Anterior cingulate cortex (tissue), 58 donors: Measurements from ENCODE around the gene CCZ1B.
A peak's percentile ranks its signal among the peaks of the same experiment; 100 is the strongest.
"Not testable (repeated sequence)": the region's sequence is repeated elsewhere in the genome, so short reads cannot be mapped to it uniquely, and the experiment has no call there.

Experiments used
- DNase-seq, 58 donors: peaks; one replicate each; lab custom pipeline; 2025; lab: John Stamatoyannopoulos, UW

CCZ1B gene

DNA sequence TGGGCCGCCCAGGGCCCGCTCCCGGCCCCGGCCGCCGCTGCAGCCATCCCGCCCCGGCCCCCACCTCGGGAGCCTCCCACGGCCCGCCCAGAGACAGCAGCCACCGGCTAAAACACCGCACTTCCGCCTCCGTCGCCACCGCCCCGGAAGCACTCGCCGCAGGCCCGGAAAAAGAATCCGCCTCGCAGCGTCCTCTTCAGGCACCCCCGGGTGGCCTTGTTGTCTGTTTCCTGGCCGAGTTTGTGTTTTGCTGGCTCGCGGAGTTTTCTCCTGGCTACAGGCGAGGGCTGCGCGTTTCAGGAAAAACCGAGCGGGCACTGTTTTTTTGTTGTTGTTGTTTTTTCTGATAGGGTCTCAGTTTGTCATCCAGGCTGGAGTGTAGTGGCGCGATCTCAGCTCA, at the start of gene CCZ1B:
CCZ1B (minus strand) TSS at position 125 of the 400 bp plus-strand sequence; CDS start at position 47, 78 bp downstream.
- peak; percentile 8 to 95 (median 72) for DNase-seq

DNA sequence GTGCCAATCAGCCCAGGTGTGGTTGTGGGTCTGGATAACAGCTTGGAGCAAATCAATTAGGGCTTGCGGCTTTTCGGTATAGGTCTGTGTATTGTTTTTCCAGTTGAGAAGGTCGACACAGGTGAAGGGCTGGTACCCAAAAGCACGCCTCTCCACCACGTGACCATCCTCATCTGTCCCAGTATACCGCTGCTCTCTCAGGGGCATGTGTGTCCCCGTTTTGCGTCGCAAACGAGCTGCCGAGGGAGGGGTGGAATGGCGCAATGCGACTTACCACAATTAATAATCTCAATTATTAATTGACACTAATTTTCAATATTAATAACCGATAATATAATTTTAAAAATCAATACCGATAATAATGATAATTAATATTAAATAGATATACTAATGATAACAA, 48.9 kb upstream of the CCZ1B start:
- not testable (repeated sequence) for DNase-seq

DNA sequence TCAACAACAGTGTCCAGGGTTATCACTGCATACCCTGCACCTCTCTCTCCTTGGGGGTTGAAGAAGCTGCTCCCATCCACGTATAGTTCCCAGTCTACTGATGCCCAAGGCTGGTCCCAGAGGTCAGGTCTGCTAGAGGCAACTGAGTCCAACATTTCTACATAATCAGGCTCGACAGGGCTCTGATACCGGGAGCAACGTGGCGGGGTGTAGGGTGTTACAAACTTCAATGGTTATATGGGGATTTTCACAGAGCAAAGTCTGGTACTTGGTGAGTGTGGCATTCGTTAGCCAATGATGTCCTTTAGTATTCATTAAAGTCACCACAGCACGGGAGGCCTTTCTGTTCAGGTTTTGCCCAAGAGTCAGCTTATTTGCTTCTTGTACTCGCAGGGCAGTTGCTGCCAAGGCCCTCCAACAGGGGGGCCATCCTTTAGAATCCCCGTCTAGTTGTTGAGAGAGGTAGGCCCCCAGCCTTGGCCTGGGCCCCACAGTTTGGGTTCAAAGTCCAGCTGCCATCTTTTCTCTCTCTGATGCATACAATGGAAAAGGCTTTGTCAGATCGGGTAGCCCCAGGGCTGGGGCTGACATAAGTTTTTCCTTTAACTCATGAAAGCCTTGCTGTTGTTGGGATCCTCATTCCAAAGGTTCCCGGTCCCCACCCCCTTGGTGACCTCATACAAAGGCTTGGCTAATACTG, 46.3 kb upstream of the CCZ1B start:
- DNase-seq: not testable (repeated sequence)

DNA sequence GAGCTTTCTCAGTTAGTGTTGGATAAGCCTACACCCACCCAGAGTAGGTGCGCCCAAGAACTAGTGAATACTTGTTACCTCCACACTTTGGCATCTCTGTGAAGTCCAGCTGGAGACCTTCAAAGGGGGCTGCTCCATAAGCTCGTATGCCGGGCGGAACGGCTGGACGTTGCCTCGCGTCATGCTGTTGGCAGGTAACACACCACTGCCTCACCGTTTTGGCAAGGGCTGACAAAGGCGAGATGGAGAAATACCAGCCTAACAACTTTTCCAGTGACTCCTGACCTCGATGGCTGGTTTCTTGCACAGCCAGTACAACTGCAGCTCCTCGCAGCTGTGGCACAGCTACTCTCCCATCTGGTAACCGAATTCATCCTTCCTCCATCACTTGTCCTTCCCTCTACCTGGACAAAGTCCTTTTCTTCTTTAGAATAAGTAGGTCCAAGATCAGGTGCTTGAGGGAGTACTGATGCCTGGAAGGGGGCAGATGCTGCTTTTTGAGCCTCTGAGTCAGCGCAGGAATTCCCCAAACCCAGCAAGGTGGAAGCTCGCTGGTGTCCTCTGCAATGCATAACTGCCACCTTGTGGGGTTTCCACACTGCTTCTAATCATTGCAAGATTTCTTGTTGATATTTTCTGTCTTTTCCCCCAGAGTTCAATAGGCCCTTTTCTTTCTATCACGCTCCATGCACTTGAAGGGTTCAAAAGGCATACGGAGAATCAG, 45.5 kb upstream of the CCZ1B start:
- DNase-seq: not testable (repeated sequence)

DNA sequence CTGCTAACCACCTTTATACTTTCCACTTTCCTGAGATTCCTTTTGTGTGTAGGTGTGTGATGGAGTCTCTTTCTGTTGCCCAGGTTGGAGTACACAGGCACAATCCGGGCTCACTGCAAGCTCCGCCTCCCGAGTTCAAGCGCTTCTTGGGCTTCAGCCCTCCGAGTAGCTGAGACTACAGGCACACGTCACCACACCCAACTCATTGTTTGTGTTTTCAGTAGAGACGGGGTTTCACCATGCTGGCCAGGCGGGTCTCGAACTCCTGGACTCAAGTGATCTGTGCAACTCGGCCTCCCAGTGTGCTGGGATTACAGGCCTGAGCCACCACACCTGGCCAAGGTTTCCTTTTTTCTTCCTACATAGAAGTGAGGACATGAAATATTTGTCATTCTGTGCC, 38.7 kb upstream of the CCZ1B start:
- not testable (repeated sequence) for DNase-seq

DNA sequence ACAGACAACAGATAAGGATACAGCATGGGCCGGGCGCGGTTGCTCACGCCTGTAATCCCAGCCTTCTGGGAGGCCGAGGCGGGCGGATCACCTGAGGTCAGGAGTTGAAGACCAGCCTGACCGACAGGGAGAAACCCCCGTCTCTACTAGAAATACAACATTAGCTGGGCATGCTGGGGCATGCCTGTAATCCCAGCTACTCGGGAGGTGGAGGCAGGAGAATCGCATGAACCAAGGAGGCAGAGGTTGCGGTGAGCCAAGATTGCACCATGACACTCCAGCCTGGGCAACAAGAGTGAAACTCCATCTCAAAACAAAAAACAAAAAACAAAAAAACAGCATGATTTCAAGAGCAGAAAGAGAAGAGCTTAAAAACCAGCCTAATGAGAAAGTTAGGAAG, 38.1 kb upstream of the CCZ1B start:
- not testable (repeated sequence) for DNase-seq

DNA sequence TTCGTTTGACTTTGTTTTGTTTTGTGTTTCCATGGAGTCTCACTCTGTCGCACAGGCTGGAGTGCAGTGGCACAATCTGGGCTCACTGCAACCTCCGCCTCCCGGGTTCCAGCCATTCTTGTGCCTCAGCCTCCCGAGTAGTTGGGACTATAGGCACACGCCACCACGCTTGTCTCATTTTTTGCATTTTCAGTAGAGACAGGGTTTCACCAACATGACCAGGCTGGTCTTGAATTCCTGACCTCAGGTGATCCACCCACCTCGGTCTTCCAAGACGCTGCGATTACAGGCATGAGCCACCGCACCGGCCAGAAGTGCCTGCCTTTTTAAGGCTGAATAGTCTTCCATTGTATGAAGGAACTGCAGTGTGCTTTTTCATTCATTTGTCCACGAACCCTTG, 36.8 kb upstream of the CCZ1B start:
- not testable (repeated sequence) for DNase-seq

DNA sequence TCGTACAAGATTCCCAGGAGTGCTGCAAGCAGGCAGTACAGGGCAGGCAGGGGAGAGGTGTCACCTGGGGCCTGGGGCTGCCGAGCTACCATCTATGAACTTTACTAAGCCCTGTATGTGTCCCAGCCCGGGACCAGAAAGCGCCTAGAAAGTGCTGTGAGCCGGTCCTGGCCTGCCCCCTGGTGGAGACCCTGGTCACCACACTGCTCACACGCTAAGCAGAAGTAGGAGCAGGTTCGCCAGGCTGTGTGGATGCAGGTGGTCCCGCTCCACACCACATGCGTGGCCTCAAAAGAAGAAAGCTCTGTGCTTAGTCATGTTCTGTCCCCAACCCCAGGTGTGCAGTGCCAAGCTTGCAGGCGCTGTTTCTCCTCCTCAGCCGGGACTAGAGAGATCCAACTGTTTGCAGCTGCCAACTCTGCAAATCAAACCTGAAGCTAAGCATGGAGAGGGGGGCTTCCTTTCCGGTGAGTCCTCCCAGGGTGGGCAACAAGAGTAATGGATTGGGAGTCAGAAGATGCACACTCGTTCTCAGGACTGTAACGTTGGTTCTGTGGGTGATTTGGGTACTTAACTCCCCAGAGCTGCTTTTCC, 31.7 kb upstream of the CCZ1B start:
- DNase-seq: peak in 44 of 58 donors; percentile 1 to 71 (median 18)

DNA sequence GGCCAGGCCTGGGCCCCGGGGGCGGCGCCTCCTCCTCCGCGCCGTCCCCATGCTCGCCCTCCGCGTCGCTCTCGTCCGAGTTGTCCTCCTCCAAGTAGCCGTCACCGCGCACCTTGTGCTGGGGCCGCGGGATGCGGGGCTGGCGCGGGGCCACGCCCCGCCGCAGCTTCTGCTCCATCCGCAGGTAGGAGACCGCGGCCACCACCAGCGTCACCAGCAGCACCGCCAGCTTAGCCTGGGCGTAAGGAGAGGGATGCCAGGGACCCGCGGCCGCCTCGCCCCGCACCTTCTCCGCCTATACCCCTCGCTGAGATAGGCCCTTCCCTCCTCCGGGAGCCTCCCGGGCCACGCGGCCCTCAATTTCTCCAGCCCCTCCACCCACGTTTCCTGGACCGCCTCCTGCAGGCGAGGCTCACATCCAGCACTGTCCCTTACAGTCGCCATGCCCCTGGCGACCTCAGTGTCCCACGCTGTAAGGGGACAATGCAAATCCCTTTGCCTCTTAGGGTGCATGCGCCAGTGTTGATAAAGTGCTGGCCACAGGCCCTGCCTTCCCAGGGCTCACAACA, 29.6 kb upstream of the CCZ1B start:
- not testable (repeated sequence) for DNase-seq

DNA sequence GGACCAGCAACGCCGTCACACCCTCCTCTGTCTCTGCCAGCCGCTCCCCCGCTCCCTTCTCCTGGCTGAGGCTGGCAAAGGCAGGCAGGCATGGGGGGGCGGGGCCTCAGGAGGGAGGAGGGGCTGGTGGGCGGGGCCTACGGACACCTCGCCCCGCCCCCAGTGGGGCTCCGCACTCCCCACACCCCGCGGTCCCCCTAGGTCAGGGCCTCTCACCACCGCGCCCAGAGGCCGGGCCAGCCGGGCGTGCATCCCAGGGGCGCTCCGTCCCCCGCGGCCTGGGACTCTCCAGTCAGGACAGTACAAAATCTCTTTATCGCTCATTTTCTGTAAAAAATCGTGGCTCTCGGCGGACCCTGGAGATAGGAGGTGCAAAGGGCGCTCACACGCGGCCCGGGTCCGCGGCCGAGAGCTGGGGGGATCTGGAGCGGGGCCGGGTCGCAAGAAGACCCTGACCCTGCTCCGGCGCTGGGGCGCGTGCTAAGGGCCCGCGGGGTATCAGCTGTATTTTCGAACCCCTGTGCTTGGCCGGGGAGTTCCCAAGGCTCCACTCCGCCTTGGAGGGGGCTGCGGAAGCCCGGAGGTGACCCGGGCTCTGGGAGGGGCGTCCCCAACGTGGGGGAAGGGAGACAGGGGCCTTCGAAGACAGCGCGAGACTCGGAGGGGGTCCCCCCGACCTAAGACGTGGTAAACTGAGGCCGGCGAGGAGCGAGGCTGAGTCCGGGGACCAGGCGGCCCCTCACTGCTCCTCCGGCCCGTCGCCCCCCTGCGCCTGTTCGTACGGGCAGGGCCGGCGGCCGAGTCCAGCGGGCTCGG, 28.9 kb upstream of the CCZ1B start:
- peak in 2 of 58 donors; percentile 1 to 6 for DNase-seq

DNA sequence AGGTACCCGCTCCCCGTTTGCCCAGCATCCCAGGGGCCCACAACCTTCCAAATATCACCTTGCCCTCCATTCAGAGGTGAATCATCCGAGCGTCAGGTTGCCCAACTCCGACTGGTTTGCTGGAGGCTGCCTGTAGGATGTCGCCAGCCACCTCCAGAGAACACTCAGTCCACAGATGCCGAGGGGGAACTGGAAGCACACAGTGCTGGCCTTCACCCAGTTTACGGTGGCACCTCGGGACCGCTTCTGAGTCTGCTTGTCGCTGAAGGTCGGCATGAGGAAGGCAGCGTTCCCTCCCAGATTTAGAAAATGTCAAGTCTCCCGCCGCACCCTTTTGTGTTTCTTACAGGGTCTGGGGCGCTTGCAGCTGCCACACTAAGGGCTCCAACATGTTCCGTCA, 27.6 kb upstream of the CCZ1B start:
- not testable (repeated sequence) for DNase-seq

DNA sequence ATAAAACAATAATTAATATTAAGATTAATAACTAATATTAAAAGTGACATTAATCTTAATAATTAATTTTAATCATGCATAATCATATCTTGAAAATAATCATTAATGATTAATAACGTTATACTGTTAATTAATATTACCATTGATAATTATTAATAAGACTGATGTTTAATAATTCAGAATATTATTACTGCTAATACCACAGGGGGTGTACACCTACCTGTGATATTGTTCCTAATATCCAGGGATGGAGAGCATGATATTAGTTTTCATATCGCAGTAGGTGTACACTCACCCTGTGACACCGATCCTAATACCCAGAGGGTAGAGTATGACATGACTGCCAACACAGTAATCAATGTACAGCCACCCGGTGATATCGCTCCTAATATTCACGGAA, 23.1 kb upstream of the CCZ1B start:
- DNase-seq: not testable (repeated sequence)

DNA sequence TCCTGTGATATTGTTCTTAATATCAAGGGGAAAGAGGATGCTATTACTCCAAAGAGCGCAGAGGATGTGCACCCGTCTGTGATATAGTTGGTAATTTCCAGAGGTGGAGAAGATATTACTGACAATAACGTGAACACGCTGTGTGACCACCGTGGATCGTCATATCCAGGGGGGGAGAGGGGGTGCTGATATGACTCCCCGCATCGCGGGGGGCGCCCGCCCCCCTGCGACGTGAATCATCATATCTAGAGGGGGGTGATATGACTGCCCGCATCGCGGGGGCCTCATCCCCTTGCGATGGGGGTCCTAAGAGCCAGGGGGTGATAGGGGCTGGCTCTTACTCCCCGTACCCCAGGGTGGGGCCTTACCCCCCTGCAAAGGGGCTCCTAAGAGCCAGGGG, 21.7 kb upstream of the CCZ1B start:
- DNase-seq: not testable (repeated sequence)

DNA sequence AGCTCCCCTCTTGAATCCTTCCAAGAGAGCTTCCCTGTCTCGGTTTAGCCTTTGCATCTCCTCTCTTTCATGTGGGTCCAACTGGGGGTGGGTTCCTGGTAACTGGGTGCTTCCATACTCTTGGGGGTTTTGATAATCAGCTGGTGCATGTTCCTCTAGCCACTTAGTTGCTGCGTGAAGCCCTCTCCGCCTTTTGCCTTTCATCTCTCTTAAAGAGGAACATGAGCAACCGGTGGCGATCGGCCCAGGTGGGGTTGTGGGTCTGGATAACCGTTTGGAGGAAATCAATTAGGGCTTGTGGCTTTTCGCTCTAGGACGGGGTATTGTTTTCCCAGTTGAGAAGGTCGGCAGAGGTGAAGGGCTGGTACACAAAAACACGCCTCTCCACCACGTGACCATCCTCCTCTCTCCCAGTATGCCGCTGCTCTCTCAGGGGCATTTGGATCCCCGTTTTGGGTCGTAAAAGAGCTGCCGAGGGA, 19.9 kb upstream of the CCZ1B start:
- DNase-seq: not testable (repeated sequence)

DNA sequence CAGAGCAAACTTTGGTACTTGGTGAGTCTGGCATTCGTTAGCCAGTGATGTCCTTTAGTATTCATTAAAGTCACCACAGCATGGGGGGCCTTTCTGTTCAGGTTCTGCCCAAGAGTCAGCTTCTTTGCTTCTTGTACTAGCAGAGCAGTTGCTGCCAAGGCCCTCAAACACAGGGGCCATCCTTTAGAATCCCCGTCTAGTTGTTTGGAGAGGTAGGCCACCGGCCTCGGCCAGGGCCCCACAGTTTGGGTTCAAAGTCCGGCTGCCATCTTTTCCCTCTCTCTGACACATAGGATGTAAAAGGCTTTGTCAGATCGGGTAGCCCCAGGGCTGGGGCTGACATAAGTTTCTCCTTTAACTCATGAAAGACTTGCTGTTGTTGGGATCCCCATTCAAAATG, 17.6 kb upstream of the CCZ1B start:
- DNase-seq: not testable (repeated sequence)

DNA sequence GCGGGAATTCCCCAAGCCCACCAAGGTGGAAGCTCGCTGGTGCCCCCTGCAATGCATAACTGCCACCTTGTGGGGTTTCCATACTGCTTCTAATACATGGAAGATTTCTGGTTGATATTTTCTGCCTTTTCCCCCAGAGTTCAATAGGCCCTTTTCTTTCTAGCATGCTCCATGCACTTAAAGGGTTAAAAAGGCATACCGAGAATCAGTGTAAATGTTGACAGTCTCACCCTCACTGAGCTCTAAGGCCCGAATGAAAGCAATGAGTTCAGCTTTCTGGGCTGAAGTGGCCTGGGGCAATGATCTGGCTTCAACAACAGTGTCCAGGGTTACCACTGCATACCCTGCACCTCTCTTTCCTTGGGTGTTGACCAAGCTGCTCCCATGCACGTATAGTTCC, 17.0 kb upstream of the CCZ1B start:
- not testable (repeated sequence) for DNase-seq

DNA sequence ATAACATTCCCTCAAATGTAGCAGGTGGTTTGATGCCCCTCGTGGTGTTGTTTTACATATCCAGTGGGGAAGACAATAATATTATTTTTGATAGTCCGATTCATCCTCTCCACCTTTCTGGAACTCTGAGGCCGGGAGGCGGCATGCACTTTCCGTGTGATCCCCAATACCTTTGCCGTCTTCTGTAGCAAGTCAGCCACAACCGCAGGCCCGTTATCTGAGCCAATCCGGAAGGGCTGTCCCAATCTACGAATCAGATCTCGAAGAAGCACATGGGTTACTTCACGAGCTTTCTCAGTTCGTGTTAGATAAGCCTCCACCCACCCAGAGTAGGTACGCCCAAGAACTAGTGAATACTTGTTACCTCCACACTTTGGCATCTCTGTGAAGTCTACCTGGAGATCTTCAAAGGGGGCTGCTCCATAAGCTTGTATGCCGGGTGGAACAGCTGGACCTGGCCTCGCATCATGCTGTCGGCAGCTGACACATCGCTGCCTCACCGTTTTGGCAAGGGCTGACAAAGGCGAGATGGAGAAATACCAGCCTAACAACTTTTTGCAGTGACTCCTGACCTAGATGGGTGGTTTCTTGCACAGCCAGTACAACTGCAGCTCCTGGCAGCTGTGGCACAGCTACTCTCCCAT, 16.3 kb upstream of the CCZ1B start:
- not testable (repeated sequence) for DNase-seq

DNA sequence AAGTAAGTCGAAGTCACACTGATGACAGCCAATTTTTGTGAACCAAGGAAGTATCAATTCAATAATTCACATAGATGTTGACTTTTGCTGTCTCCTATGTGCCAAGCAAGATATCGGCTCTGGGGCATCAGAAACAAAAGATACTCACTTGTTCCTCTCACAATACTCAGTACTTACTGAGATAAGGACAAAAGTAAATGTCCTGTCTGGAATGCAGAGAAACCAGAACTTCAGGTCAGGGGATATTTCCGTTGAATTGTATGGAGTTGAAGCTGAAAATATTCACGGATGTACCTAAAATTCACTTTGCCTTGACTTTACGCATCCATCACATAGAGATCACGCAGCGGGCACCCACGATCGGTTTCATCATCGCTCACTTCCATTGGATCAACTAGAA, 11.0 kb upstream of the CCZ1B start:
- DNase-seq: not testable (repeated sequence)

DNA sequence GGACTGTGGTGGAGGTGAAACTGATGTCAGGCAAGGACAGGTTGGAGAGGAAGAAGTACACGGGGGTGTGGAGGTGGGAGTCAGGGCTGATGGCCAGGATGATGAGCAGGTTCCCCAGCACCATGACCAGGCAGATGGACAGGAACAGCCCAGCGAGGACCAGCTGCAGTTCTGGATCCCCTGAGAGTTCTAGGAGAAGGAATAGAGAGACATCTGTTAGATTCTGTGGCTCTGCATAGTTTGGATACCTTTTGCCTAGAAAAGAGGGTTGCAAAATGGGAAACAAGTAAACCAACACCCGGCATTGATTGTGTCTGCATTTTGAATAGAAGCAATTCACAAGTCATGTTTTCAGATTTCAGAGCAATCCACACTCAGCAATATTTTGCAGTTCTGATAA, 9.4 kb upstream of the CCZ1B start:
- not testable (repeated sequence) for DNase-seq

DNA sequence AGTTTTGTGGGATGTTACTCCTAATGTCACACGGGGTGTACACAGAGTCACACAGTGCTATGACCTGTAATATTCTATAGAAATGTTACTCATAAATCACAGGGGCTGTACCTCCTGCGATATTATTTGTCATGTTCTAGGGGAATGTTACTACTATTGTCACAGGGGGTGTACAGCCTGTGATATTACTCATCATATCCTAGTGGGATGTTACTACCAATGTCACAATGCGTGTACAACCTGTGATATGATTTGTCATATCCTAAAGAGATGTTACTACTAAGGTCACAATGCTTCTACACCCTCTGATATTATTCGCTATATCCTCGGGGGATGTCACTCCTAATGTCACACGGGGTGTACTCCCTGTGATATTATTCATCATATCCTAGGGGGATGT, 7.6 kb upstream of the CCZ1B start:
- no peak for DNase-seq
